GM12892 (cell line): ENCODE measurements around the gene DOCK9.

Source experiments
- DNase-seq: peaks from one replicate; pipeline ENCODE4 v3.0.0; 2011; ENCODE audit not compliant: insufficient read length
- FAIRE-seq: peaks from 2 replicates; lab custom pipeline; 2011; peaks lifted over from hg19 to GRCh38; lab: Jason Lieb, UNC
- POLR2A ChIP-seq: IDR thresholded peaks from 2 replicates; pipeline ENCODE4 v1.6.1; 2011; ENCODE audit warnings: low read depth, low read length, control low read depth
- POLR2AphosphoS5 ChIP-seq: IDR thresholded peaks from 2 replicates; pipeline ENCODE4 v1.6.1; 2011; ENCODE audit warnings: low read depth, low read length, control low read depth
- TAF1 ChIP-seq: IDR thresholded peaks from 2 replicates; pipeline ENCODE4 v1.6.1; 2011; ENCODE audit warnings: low read depth, mild to moderate bottlenecking, control low read depth, low read length, borderline replicate concordance

Gene DOCK9

GRCh38 chr13:98923641-98924397 is 54.0 kb downstream of the DOCK9 start:
- FAIRE-seq (no peak), DNase-seq (no peak)
- no peak for TF ChIP-seq POLR2A
- no peak for TF ChIP-seq TAF1
- no peak for TF ChIP-seq POLR2AphosphoS5

GRCh38 chr13:98922306-98922705 is 55.6 kb downstream of the DOCK9 start:
- TF ChIP-seq TAF1 (no peak), POLR2A (no peak), POLR2AphosphoS5 (no peak)
- no peak for FAIRE-seq
- DNase-seq, result no peak

GRCh38 chr13:98921786-98922185 is 56.1 kb downstream of the DOCK9 start:
- TF ChIP-seq POLR2AphosphoS5 (no peak), TAF1 (no peak), POLR2A (no peak)
- FAIRE-seq (no peak), DNase-seq (no peak)

- TF ChIP-seq TAF1 (no peak), POLR2A (no peak), POLR2AphosphoS5 (no peak)
- FAIRE-seq (no peak), DNase-seq (no peak)
Measured at GRCh38 chr13:98921015-98921580, 56.8 kb downstream of the DOCK9 start.

GRCh38 chr13:98919566-98919965 is 58.3 kb downstream of the DOCK9 start:
- DNase-seq (no peak), FAIRE-seq (no peak)
- TF ChIP-seq POLR2A (no peak), TAF1 (no peak), POLR2AphosphoS5 (no peak)

- FAIRE-seq (no peak), DNase-seq (no peak)
- TF ChIP-seq TAF1, result no peak
- no peak for TF ChIP-seq POLR2AphosphoS5
- no peak for TF ChIP-seq POLR2A
Measured at GRCh38 chr13:98918771-98919170, 59.1 kb downstream of the DOCK9 start.

GRCh38 chr13:98917116-98917515 is 60.7 kb downstream of the DOCK9 start:
- no peak for TF ChIP-seq TAF1
- TF ChIP-seq POLR2AphosphoS5, result no peak
- TF ChIP-seq POLR2A, result no peak
- FAIRE-seq, result no peak
- no peak for DNase-seq

GRCh38 chr13:98916403-98916802 is 61.5 kb downstream of the DOCK9 start:
- no peak for DNase-seq
- TF ChIP-seq TAF1 (no peak), POLR2A (no peak), POLR2AphosphoS5 (no peak)
- no peak for FAIRE-seq

- no peak for FAIRE-seq
- no peak for TF ChIP-seq TAF1
- TF ChIP-seq POLR2AphosphoS5, result no peak
- TF ChIP-seq POLR2A, result no peak
- no peak for DNase-seq
Measured at GRCh38 chr13:98915981-98916380, 61.9 kb downstream of the DOCK9 start.

GRCh38 chr13:98915563-98915962 is 62.3 kb downstream of the DOCK9 start:
- DNase-seq, result no peak
- no peak for FAIRE-seq
- TF ChIP-seq POLR2AphosphoS5 (no peak), POLR2A (no peak), TAF1 (no peak)

GRCh38 chr13:98913741-98914140 is 64.1 kb downstream of the DOCK9 start:
- DNase-seq (no peak), FAIRE-seq (no peak)
- TF ChIP-seq POLR2A, result no peak
- TF ChIP-seq POLR2AphosphoS5, result no peak
- TF ChIP-seq TAF1, result no peak

- TF ChIP-seq POLR2A, result no peak
- TF ChIP-seq TAF1, result no peak
- no peak for TF ChIP-seq POLR2AphosphoS5
- FAIRE-seq, result no peak
- no peak for DNase-seq
Measured at GRCh38 chr13:98912846-98913245, 65.0 kb downstream of the DOCK9 start.
